Astrocyte (in vitro differentiated cells and primary cell): ENCODE results near the gene KCNMA1. TPM values are rescaled to one million over a fixed set of nuclear protein-coding genes. Genes with fewer than 3 reads are reported as not detected.
A peak's percentile ranks its signal among the peaks of the same experiment; 100 is the strongest.

Source experiments
- DNase-seq: peaks from one replicate; pipeline ENCODE4 v3.0.0-alpha.2; 2010; ENCODE audit warnings: low read depth
- FAIRE-seq: peaks from 2 replicates; lab custom pipeline; 2011; peaks lifted over from hg19 to GRCh38; lab: Jason Lieb, UNC
- H2AFZ ChIP-seq: 2 replicates; pipeline ENCODE4 v1.6.0; 2012; ENCODE audit warnings: low read depth, low read length, inconsistent platforms
- H3K27ac ChIP-seq: 2 replicates; pipeline ENCODE4 v1.5.1; 2011; ENCODE audit warnings: low read depth, low read length, inconsistent platforms
- H3K27me3 ChIP-seq: 2 replicates; pipeline ENCODE4 v1.6.0; 2011; ENCODE audit warnings: low read length, inconsistent platforms; ENCODE audit not compliant: insufficient read depth
- H3K36me3 ChIP-seq: 2 replicates; pipeline ENCODE4 v1.5.1; 2011; ENCODE audit warnings: low read length, inconsistent platforms; ENCODE audit not compliant: insufficient read depth
- H3K4me1 ChIP-seq: 2 replicates; pipeline ENCODE4 v1.5.1; 2011; ENCODE audit warnings: low read length, inconsistent platforms; ENCODE audit not compliant: insufficient read depth
- H3K4me2 ChIP-seq: 2 replicates; pipeline ENCODE4 v1.6.0; 2012; ENCODE audit warnings: low read length, inconsistent platforms
- H3K4me3 ChIP-seq: 2 replicates; pipeline ENCODE4 v1.5.1; 2011; ENCODE audit warnings: low read depth, mild to moderate bottlenecking, low read length, inconsistent platforms; ENCODE audit not compliant: insufficient read depth
- H3K79me2 ChIP-seq: 2 replicates; pipeline ENCODE4 v1.6.0; 2012; ENCODE audit warnings: mild to moderate bottlenecking, low read length, inconsistent platforms; ENCODE audit not compliant: insufficient read depth
- H3K9ac ChIP-seq: 2 replicates; pipeline ENCODE4 v1.6.0; 2012; ENCODE audit warnings: mild to moderate bottlenecking, low read length, inconsistent platforms
- H3K9me3 ChIP-seq: 2 replicates; pipeline ENCODE4 v1.5.1; 2012; ENCODE audit warnings: low read depth, mild to moderate bottlenecking, low read length, inconsistent platforms; ENCODE audit not compliant: insufficient read depth
- H4K20me1 ChIP-seq: 2 replicates; pipeline ENCODE4 v1.6.0; 2012; ENCODE audit warnings: low read length, inconsistent platforms; ENCODE audit not compliant: insufficient read depth
- H3K27ac Mint-ChIP-seq: one replicate; pipeline ENCODE4 v1.8.0; 2021; ENCODE audit warnings: mild to moderate bottlenecking, mixed read lengths; ENCODE audit not compliant: unreplicated experiment
- H3K27me3 Mint-ChIP-seq: one replicate; pipeline ENCODE4 v1.8.0; 2021; ENCODE audit warnings: low read depth, mixed read lengths; ENCODE audit not compliant: unreplicated experiment
- H3K36me3 Mint-ChIP-seq: one replicate; pipeline ENCODE4 v1.8.0; 2021; ENCODE audit warnings: low read depth, mixed read lengths; ENCODE audit not compliant: unreplicated experiment
- H3K4me1 Mint-ChIP-seq: one replicate; pipeline ENCODE4 v1.8.0; 2021; ENCODE audit warnings: low read depth, mixed read lengths; ENCODE audit not compliant: unreplicated experiment
- H3K4me3 Mint-ChIP-seq: one replicate; pipeline ENCODE4 v1.8.0; 2021; ENCODE audit warnings: mild to moderate bottlenecking, moderate library complexity, mixed read lengths; ENCODE audit not compliant: unreplicated experiment
- H3K9me3 Mint-ChIP-seq: one replicate; pipeline ENCODE4 v1.8.0; 2021; ENCODE audit warnings: mild to moderate bottlenecking, mixed read lengths; ENCODE audit not compliant: unreplicated experiment
- EZH2 ChIP-seq: IDR thresholded peaks from 2 replicates; pipeline ENCODE4 v1.6.1; 2012; ENCODE audit warnings: mild to moderate bottlenecking, low read length, inconsistent platforms; ENCODE audit not compliant: insufficient read depth
- total RNA-seq: library from RNA; stranded (reverse); gene quantifications from 2 replicates; pipeline ENCODE4 v1.2.1, GENCODE V29; 2021
- TF ChIP-seq, protein P1 (sequence below): IDR thresholded peaks from 2 replicates; pipeline ENCODE4 v1.5.1; 2011; ENCODE audit warnings: low read depth, mild to moderate bottlenecking, inconsistent platforms, low read length, moderate library complexity; ENCODE audit not compliant: insufficient read depth

Gene KCNMA1
- total RNA-seq, 1 donor from 2014 or later, result 45.8 TPM

DNA sequence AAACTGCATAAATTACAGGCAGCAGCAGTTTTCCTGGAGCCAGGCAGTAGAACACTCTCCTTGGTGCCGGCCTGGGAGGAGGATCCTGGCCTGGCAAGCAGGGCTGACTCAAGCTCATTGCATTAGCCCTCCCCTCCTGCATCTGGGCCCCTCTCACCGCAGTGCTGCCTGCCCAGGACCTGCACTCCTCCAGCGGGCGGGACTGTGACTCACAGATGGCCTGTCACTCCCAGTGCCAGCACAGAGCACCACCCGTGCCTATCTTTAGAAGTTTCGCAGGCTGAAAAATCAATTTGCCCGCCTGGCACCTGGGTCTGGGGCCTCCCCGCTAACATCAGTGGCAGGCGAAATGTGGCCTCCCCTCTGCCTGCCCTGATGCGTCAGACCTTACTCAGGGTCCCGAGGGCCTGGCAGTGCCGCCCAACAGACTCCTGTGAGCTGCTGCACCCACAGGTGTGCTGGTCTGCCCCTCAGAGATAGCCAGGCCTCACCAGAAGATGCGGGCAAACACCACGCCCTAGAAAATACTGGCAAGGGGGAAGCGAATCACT, 123.8 kb downstream of the KCNMA1 start:
- no peaks in the 10 kb centered on the region for H3K27me3 ChIP-seq
- Mint-ChIP-seq H3K9me3 (no peaks in the 10 kb centered on the region), H3K27ac (peak overlapping the region; percentile 8), H3K27me3 (no peaks in the 10 kb centered on the region), H3K36me3 (peaks cover 1% of the 10 kb centered on the region), H3K4me1 (peaks cover 48% of the 10 kb centered on the region), H3K4me3 (peak overlapping the region; percentile 45)
- no peaks in the 10 kb centered on the region for H4K20me1 ChIP-seq
- H3K4me3 ChIP-seq, result no peak overlapping the region
- no peaks in the 10 kb centered on the region for H3K9me3 ChIP-seq
- no peaks in the 10 kb centered on the region for H3K36me3 ChIP-seq
- peak; percentile 91 for DNase-seq
- peak; percentile 78 for FAIRE-seq
- peaks cover 32% of the 10 kb centered on the region for H3K79me2 ChIP-seq
- no peak overlapping the region for H2AFZ ChIP-seq
- TF ChIP-seq EZH2, result no peak
- TF ChIP-seq, protein P1, sequence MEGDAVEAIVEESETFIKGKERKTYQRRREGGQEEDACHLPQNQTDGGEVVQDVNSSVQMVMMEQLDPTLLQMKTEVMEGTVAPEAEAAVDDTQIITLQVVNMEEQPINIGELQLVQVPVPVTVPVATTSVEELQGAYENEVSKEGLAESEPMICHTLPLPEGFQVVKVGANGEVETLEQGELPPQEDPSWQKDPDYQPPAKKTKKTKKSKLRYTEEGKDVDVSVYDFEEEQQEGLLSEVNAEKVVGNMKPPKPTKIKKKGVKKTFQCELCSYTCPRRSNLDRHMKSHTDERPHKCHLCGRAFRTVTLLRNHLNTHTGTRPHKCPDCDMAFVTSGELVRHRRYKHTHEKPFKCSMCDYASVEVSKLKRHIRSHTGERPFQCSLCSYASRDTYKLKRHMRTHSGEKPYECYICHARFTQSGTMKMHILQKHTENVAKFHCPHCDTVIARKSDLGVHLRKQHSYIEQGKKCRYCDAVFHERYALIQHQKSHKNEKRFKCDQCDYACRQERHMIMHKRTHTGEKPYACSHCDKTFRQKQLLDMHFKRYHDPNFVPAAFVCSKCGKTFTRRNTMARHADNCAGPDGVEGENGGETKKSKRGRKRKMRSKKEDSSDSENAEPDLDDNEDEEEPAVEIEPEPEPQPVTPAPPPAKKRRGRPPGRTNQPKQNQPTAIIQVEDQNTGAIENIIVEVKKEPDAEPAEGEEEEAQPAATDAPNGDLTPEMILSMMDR, result no peak
- peak overlapping the region; percentile 54 for H3K4me2 ChIP-seq
- peaks cover 35% of the 10 kb centered on the region for H3K4me1 ChIP-seq
- peak overlapping the region; percentile 49 for H3K9ac ChIP-seq
- H3K27ac ChIP-seq, result peak overlapping the region; percentile 64

DNA sequence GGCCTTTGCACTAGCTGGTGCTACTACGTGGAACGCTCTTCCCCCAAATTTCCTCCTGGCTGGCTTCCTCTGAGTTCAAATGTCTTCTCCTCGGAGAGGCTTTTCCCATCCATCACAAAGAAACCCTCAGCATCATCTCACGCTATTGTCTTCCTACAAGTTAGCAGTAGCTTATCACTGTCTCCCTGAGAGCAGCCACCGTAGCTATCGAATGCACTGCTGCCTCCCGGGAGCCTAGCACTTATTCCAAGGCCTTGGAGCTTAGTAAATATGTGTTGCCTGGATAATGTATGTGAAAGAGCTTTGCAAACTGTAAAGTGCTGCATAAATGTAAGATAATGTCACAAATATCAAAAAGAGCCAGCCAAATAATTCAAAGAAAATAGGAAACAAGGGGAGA, 124.4 kb downstream of the KCNMA1 start:
- Histone ChIP-seq H3K4me1 (peaks cover 34% of the 10 kb centered on the region), H2AFZ (no peak overlapping the region), H3K4me2 (peak overlapping the region; percentile 54), H3K9me3 (no peaks in the 10 kb centered on the region), H3K4me3 (peak overlapping the region; percentile 7), H3K27ac (peak overlapping the region; percentile 64), H3K27me3 (no peaks in the 10 kb centered on the region), H3K79me2 (peaks cover 28% of the 10 kb centered on the region), H3K36me3 (no peaks in the 10 kb centered on the region), H3K9ac (peak overlapping the region; percentile 49), H4K20me1 (no peaks in the 10 kb centered on the region)
- Mint-ChIP-seq H3K4me3 (peak overlapping the region; percentile 8), H3K36me3 (no peaks in the 10 kb centered on the region), H3K27ac (peak overlapping the region; percentile 8), H3K9me3 (no peaks in the 10 kb centered on the region), H3K27me3 (no peaks in the 10 kb centered on the region), H3K4me1 (peaks cover 46% of the 10 kb centered on the region)
- no peak for FAIRE-seq
- no peak for TF ChIP-seq EZH2
- TF ChIP-seq, protein P1, result no peak
- no peak for DNase-seq

DNA sequence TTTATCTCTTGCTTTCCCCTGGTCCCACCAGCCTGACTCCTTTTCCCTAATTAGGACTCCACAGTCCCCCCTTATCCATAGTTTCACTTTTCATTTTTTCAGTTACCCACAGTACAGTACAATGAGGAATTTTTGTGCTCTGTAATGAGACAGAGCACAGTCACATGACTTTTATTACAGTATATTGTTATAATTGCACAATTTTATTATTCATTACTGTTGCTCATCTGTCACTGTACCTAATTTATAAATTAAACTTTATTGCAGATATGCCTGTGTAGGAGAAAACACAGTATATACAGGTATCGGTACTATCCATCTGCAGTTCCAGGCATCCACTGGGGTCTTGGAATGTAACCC, 125.4 kb downstream of the KCNMA1 start:
- Mint-ChIP-seq H3K4me3 (no peak overlapping the region), H3K4me1 (peaks cover 52% of the 10 kb centered on the region), H3K9me3 (no peaks in the 10 kb centered on the region), H3K27me3 (no peaks in the 10 kb centered on the region), H3K36me3 (no peaks in the 10 kb centered on the region), H3K27ac (no peak overlapping the region)
- Histone ChIP-seq H4K20me1 (no peaks in the 10 kb centered on the region), H2AFZ (no peak overlapping the region), H3K4me1 (peaks cover 40% of the 10 kb centered on the region), H3K36me3 (no peaks in the 10 kb centered on the region), H3K4me2 (peak overlapping the region; percentile 9), H3K4me3 (no peak overlapping the region), H3K9ac (peak overlapping the region; percentile 3), H3K9me3 (no peaks in the 10 kb centered on the region), H3K27me3 (no peaks in the 10 kb centered on the region), H3K27ac (no peak overlapping the region), H3K79me2 (peaks cover 27% of the 10 kb centered on the region)
- DNase-seq (no peak), FAIRE-seq (no peak)
- TF ChIP-seq, protein P1, result no peak
- TF ChIP-seq EZH2, result no peak
